ENCODE results near the gene ACTR10.

ACTR10 gene

GRCh38 chr14:58167057-58167456, 32.9 kb upstream of the ACTR10 start:
- Histone ChIP-seq H3K9ac (ENCODE audit: low read length) (peak overlapping the region; percentile 73), H3K14ac (ENCODE audit: low read length in 2 of 2) (no peak overlapping the region), H3K4ac (ENCODE audit: low read depth in 1 of 2, low read length in 2 of 2) (no peak overlapping the region), H4K8ac (ENCODE audit: low read length) (no peak overlapping the region), H2BK120ac (ENCODE audit: low read depth, low read length) (no peak overlapping the region), H3K23ac (ENCODE audit: low read length in 2 of 2) (no peak overlapping the region), H3K4me2 (ENCODE audit: low read length, poor library complexity, severe bottlenecking) (no peak overlapping the region), H3K9me3 (ENCODE audit: control insufficient read depth, low read length) (no peaks in the 10 kb centered on the region), H2BK15ac (ENCODE audit: low read depth, poor library complexity, severe bottlenecking) (no peak overlapping the region), H3K18ac (ENCODE audit: low read depth in 1 of 2, low read length in 2 of 2) (no peak overlapping the region), H2BK12ac (ENCODE audit: low read length in 2 of 2) (peak overlapping the region in 1 of 2 experiments; percentile 15), H3K36me3 (ENCODE audit: control insufficient read depth in 1 of 2, insufficient read depth in 2 of 2, low read depth in 1 of 2, low read length in 2 of 2) (no peaks in the 10 kb centered on the region), H3K79me1 (replicated peaks; ENCODE audit: low read length, poor library complexity, severe bottlenecking) (no peaks in the 10 kb centered on the region), H3K4me3 (ENCODE audit: insufficient read depth in 1 of 2, low read depth in 1 of 2, low read length in 2 of 2) (no peak overlapping the region), H3K27ac (ENCODE audit: low read length, poor library complexity, severe bottlenecking) (no peak overlapping the region), H2BK5ac (ENCODE audit: low read depth, low read length, poor library complexity, severe bottlenecking) (no peak overlapping the region), H3K27me3 (ENCODE audit: control insufficient read depth in 1 of 2, insufficient read depth in 1 of 2, low read length in 2 of 2) (no peaks in the 10 kb centered on the region), H3K4me1 (ENCODE audit: control insufficient read depth, insufficient read depth, low read depth, low read length) (peaks cover 7% of the 10 kb centered on the region), H4K91ac (ENCODE audit: low read length) (no peak overlapping the region), H2AK5ac (ENCODE audit: low read length, severe bottlenecking) (no peak overlapping the region), H2AFZ (ENCODE audit: low read depth, low read length) (no peak overlapping the region)
- no peak for DNase-seq
- 19% methylated on average over 1 of the region's 1 CpG for WGBS

- Histone ChIP-seq H2BK120ac (ENCODE audit: low read depth, low read length) (no peak overlapping the region), H3K9me3 (ENCODE audit: control insufficient read depth, low read length) (no peaks in the 10 kb centered on the region), H3K4me3 (ENCODE audit: insufficient read depth in 1 of 2, low read depth in 1 of 2, low read length in 2 of 2) (no peak overlapping the region), H4K8ac (ENCODE audit: low read length) (no peak overlapping the region), H2AFZ (ENCODE audit: low read depth, low read length) (no peak overlapping the region), H4K91ac (ENCODE audit: low read length) (no peak overlapping the region), H3K27ac (ENCODE audit: low read length, poor library complexity, severe bottlenecking) (no peak overlapping the region), H3K4ac (ENCODE audit: low read depth in 1 of 2, low read length in 2 of 2) (no peak overlapping the region), H2BK5ac (ENCODE audit: low read depth, low read length, poor library complexity, severe bottlenecking) (no peak overlapping the region), H2BK12ac (ENCODE audit: low read length in 2 of 2) (no peak overlapping the region), H3K14ac (ENCODE audit: low read length in 2 of 2) (no peak overlapping the region), H2AK5ac (ENCODE audit: low read length, severe bottlenecking) (no peak overlapping the region), H2BK15ac (ENCODE audit: low read depth, poor library complexity, severe bottlenecking) (no peak overlapping the region), H3K27me3 (ENCODE audit: control insufficient read depth in 1 of 2, insufficient read depth in 1 of 2, low read length in 2 of 2) (no peaks in the 10 kb centered on the region), H3K4me1 (ENCODE audit: control insufficient read depth, insufficient read depth, low read depth, low read length) (peaks cover 7% of the 10 kb centered on the region), H3K18ac (ENCODE audit: low read depth in 1 of 2, low read length in 2 of 2) (no peak overlapping the region), H3K9ac (ENCODE audit: low read length) (no peak overlapping the region), H3K36me3 (ENCODE audit: control insufficient read depth in 1 of 2, insufficient read depth in 2 of 2, low read depth in 1 of 2, low read length in 2 of 2) (no peaks in the 10 kb centered on the region), H3K79me1 (replicated peaks; ENCODE audit: low read length, poor library complexity, severe bottlenecking) (no peaks in the 10 kb centered on the region), H3K23ac (ENCODE audit: low read length in 2 of 2) (no peak overlapping the region), H3K4me2 (ENCODE audit: low read length, poor library complexity, severe bottlenecking) (no peak overlapping the region)
- DNase-seq: no peak
- WGBS: 88% methylated on average over 5 of the region's 5 CpGs
Measured at GRCh38 chr14:58167891-58168290, 32.1 kb upstream of the ACTR10 start.

GRCh38 chr14:58171090-58171489, 28.9 kb upstream of the ACTR10 start:
- DNase-seq: peak; percentile 81
- H3K4me3 ChIP-seq (ENCODE audit: insufficient read depth in 1 of 2, low read depth in 1 of 2, low read length in 2 of 2): peak overlapping the region in 1 of 2 experiments; percentile 10
- peaks cover 7% of the 10 kb centered on the region for H3K4me1 ChIP-seq (ENCODE audit: control insufficient read depth, insufficient read depth, low read depth, low read length)
- whole genome bisulfite sequencing: 14% methylated on average over 6 of the region's 6 CpGs
- H3K4ac ChIP-seq (ENCODE audit: low read depth in 1 of 2, low read length in 2 of 2): no peak overlapping the region
- no peak overlapping the region for H3K18ac ChIP-seq (ENCODE audit: low read depth in 1 of 2, low read length in 2 of 2)
- H2BK5ac ChIP-seq (ENCODE audit: low read depth, low read length, poor library complexity, severe bottlenecking): no peak overlapping the region
- H2BK120ac ChIP-seq (ENCODE audit: low read depth, low read length): no peak overlapping the region
- peak overlapping the region; percentile 56 for H3K9ac ChIP-seq (ENCODE audit: low read length)
- H3K4me2 ChIP-seq (ENCODE audit: low read length, poor library complexity, severe bottlenecking): peak overlapping the region; percentile 47
- H3K27me3 ChIP-seq (ENCODE audit: control insufficient read depth in 1 of 2, insufficient read depth in 1 of 2, low read length in 2 of 2): no peaks in the 10 kb centered on the region
- no peak overlapping the region for H4K91ac ChIP-seq (ENCODE audit: low read length)
- H4K8ac ChIP-seq (ENCODE audit: low read length): no peak overlapping the region
- H2AFZ ChIP-seq (ENCODE audit: low read depth, low read length): no peak overlapping the region
- H3K27ac ChIP-seq (ENCODE audit: low read length, poor library complexity, severe bottlenecking): no peak overlapping the region
- H3K36me3 ChIP-seq (ENCODE audit: control insufficient read depth in 1 of 2, insufficient read depth in 2 of 2, low read depth in 1 of 2, low read length in 2 of 2): no peaks in the 10 kb centered on the region
- H3K23ac ChIP-seq (ENCODE audit: low read length in 2 of 2): no peak overlapping the region
- H2BK12ac ChIP-seq (ENCODE audit: low read length in 2 of 2): no peak overlapping the region
- no peak overlapping the region for H2AK5ac ChIP-seq (ENCODE audit: low read length, severe bottlenecking)
- H2BK15ac ChIP-seq (ENCODE audit: low read depth, poor library complexity, severe bottlenecking): no peak overlapping the region
- no peak overlapping the region for H3K14ac ChIP-seq (ENCODE audit: low read length in 2 of 2)
- H3K9me3 ChIP-seq (ENCODE audit: control insufficient read depth, low read length): no peaks in the 10 kb centered on the region
- H3K79me1 ChIP-seq (replicated peaks; ENCODE audit: low read length, poor library complexity, severe bottlenecking): no peaks in the 10 kb centered on the region

- Histone ChIP-seq H3K9ac (ENCODE audit: low read length) (no peak overlapping the region), H3K14ac (ENCODE audit: low read length in 2 of 2) (no peak overlapping the region), H3K4me2 (ENCODE audit: low read length, poor library complexity, severe bottlenecking) (no peak overlapping the region), H3K23ac (ENCODE audit: low read length in 2 of 2) (no peak overlapping the region), H2BK5ac (ENCODE audit: low read depth, low read length, poor library complexity, severe bottlenecking) (no peak overlapping the region), H2BK12ac (ENCODE audit: low read length in 2 of 2) (no peak overlapping the region), H3K4ac (ENCODE audit: low read depth in 1 of 2, low read length in 2 of 2) (no peak overlapping the region), H4K91ac (ENCODE audit: low read length) (no peak overlapping the region), H2BK120ac (ENCODE audit: low read depth, low read length) (no peak overlapping the region), H2AFZ (ENCODE audit: low read depth, low read length) (no peak overlapping the region), H2AK5ac (ENCODE audit: low read length, severe bottlenecking) (no peak overlapping the region), H3K79me1 (replicated peaks; ENCODE audit: low read length, poor library complexity, severe bottlenecking) (no peaks in the 10 kb centered on the region), H3K18ac (ENCODE audit: low read depth in 1 of 2, low read length in 2 of 2) (no peak overlapping the region), H3K36me3 (ENCODE audit: control insufficient read depth in 1 of 2, insufficient read depth in 2 of 2, low read depth in 1 of 2, low read length in 2 of 2) (no peaks in the 10 kb centered on the region), H4K8ac (ENCODE audit: low read length) (no peak overlapping the region), H3K4me1 (ENCODE audit: control insufficient read depth, insufficient read depth, low read depth, low read length) (no peaks in the 10 kb centered on the region), H3K27me3 (ENCODE audit: control insufficient read depth in 1 of 2, insufficient read depth in 1 of 2, low read length in 2 of 2) (no peaks in the 10 kb centered on the region), H3K4me3 (ENCODE audit: insufficient read depth in 1 of 2, low read depth in 1 of 2, low read length in 2 of 2) (no peak overlapping the region), H2BK15ac (ENCODE audit: low read depth, poor library complexity, severe bottlenecking) (no peak overlapping the region), H3K9me3 (ENCODE audit: control insufficient read depth, low read length) (no peaks in the 10 kb centered on the region), H3K27ac (ENCODE audit: low read length, poor library complexity, severe bottlenecking) (no peak overlapping the region)
- no peak for DNase-seq
- WGBS: 87% methylated on average over 5 of the region's 5 CpGs
Measured at GRCh38 chr14:58177125-58177524, 22.8 kb upstream of the ACTR10 start.
